Measurements from ENCODE around the gene CNTNAP4.
A peak's percentile ranks its signal among the peaks of the same experiment; 100 is the strongest.

CNTNAP4 gene

GRCh38 chr16:76409706-76410105 lies 132.5 kb downstream of the CNTNAP4 start:
- no peak for DNase-seq

- no peak for DNase-seq
Measured at GRCh38 chr16:76421571-76421970, 144.4 kb downstream of the CNTNAP4 start.

GRCh38 chr16:76428858-76429257 lies 151.7 kb downstream of the CNTNAP4 start:
- DNase-seq = no peak

GRCh38 chr16:76441391-76441790 lies 164.2 kb downstream of the CNTNAP4 start:
- no peak for DNase-seq

GRCh38 chr16:76441876-76442275 lies 164.7 kb downstream of the CNTNAP4 start:
- no peak for DNase-seq

GRCh38 chr16:76443973-76444372 lies 166.8 kb downstream of the CNTNAP4 start:
- no peak for DNase-seq

GRCh38 chr16:76444832-76445231 lies 167.6 kb downstream of the CNTNAP4 start:
- no peak for DNase-seq

- no peak for DNase-seq
Measured at GRCh38 chr16:76445815-76446214, 168.6 kb downstream of the CNTNAP4 start.

GRCh38 chr16:76446251-76446650 lies 169.1 kb downstream of the CNTNAP4 start:
- DNase-seq = no peak

- DNase-seq = no peak
Measured at GRCh38 chr16:76450890-76451289, 173.7 kb downstream of the CNTNAP4 start.

GRCh38 chr16:76455257-76455656 lies 178.1 kb downstream of the CNTNAP4 start:
- DNase-seq = no peak

- DNase-seq = no peak
Measured at GRCh38 chr16:76456016-76456415, 178.8 kb downstream of the CNTNAP4 start.

GRCh38 chr16:76459111-76459510 lies 181.9 kb downstream of the CNTNAP4 start:
- no peak for DNase-seq

- DNase-seq = no peak
Measured at GRCh38 chr16:76461836-76462235, 184.6 kb downstream of the CNTNAP4 start.

- no peak for DNase-seq
Measured at GRCh38 chr16:76464955-76465620, 187.9 kb downstream of the CNTNAP4 start.

- DNase-seq = no peak
Measured at GRCh38 chr16:76466871-76467270, 189.7 kb downstream of the CNTNAP4 start.

GRCh38 chr16:76474048-76474447 lies 196.8 kb downstream of the CNTNAP4 start:
- no peak for DNase-seq

- no peak for DNase-seq
Measured at GRCh38 chr16:76478105-76478504, 200.9 kb downstream of the CNTNAP4 start.

- peak; percentile 14 to 76 for DNase-seq
Measured at GRCh38 chr16:76483307-76483909, 206.2 kb downstream of the CNTNAP4 start.

GRCh38 chr16:76484020-76484419 lies 206.8 kb downstream of the CNTNAP4 start:
- DNase-seq = no peak

- no peak for DNase-seq
Measured at GRCh38 chr16:76486740-76487139, 209.5 kb downstream of the CNTNAP4 start.

GRCh38 chr16:76487411-76488064 lies 210.3 kb downstream of the CNTNAP4 start:
- DNase-seq = no peak

GRCh38 chr16:76488065-76488417 lies 210.8 kb downstream of the CNTNAP4 start:
- no peak for DNase-seq

GRCh38 chr16:76490036-76490639 lies 212.9 kb downstream of the CNTNAP4 start:
- no peak for DNase-seq
